Activated CD4-positive, CD25-positive, alpha-beta regulatory T cell (primary cell): ENCODE measurements around the gene CACNG4.
"Not testable (repeated sequence)": the region's sequence is repeated elsewhere in the genome, so short reads cannot be mapped to it uniquely, and the experiment has no call there.

Experiments used
- DNase-seq, 4 experiments: peaks; one replicate each; lab custom pipeline; 2025; lab: John Stamatoyannopoulos, UW

Gene CACNG4

GRCh38 chr17:66964930-66965800 is 658 bp downstream of the CACNG4 start:
- no peak for DNase-seq

DNA sequence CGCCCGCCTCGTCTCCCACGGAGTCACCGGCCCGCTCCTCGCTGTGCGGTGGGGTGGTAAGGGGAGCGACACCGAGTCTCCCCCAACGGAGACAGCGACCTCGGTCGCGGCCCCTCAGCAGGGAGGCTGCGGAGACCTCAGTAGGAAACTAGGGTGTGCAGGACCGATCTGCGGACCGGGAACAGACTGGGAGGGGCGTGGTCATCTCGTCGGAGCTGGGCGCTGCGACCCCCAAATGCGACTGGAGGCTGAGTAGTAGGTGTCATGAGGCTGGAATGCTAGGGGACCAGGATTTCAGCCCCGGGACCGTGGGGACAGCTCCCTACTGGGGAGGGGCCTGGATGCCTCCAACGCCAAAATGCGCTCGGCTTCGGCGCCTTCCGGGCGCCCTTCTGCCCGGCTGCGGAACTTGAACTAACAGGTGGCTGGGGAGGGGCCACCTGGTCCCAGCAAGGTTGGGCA is 1.3 kb downstream of the CACNG4 start:
- DNase-seq: no peak

DNA sequence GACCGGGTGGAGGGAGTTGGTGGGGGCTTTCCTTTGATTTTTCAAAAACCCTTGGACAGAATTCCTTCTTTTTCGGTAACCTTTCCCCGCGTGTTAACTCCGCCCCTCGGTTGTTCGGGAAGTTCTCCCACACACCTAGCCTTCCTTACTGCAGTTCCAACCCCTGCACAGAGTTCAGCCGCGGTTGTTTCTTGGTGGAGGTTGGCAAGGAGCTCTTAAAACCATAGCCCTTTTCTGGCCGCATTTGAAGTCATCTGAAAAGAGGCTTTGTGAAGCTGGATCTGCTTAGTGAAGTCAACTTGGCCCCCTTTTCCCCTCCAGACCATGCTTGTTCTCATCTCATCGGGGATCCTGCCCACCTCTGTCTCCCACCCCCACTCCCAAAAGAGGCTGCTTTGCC is 1.8 kb downstream of the CACNG4 start:
- no peak for DNase-seq

GRCh38 chr17:66966704-66967418 is 2.4 kb downstream of the CACNG4 start:
- DNase-seq: no peak

- DNase-seq: no peak
Measured at GRCh38 chr17:66967837-66968543, 3.5 kb downstream of the CACNG4 start.

DNA sequence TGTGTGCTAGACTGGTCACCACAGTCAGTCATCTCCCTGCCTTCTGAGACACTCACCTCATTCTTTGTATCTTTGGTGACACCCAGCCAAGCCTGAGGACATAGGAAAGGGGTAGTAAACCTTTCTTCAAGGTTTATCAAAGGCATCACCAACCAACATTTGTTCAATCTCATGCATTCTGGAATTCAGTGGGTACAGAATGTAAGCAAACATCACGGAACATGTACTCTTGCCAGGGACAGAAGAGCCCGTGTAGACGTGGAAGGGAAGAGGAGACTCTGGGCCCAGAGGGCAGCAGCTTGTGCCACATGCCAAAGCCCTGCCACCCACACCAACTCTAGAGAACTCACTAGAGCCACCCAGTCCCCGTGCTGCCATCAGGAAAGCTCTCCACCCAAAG is 4.4 kb downstream of the CACNG4 start:
- DNase-seq: no peak

- DNase-seq: no peak
Measured at GRCh38 chr17:66970140-66970539, 5.6 kb downstream of the CACNG4 start.

DNA sequence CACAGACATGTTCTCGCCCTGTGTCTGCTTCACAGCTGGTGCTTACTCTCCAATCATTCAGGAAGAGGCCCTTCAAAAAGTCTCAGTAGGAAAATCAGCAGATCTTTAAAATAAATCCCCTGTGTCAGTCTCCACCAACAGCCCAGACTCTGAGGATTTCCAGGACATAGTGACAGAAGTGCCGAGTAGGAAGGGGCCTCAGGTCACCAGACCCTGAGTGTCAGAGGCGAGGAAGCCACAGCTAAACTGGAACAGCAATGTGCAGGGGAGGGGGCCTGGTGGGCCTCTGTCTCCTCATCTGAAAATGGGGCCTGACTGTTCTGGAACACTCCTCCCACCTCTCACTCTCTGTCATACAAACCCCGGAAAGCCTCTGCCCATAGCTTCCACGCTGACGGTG is 6.3 kb downstream of the CACNG4 start:
- DNase-seq: no peak

GRCh38 chr17:66971264-66971663 is 6.8 kb downstream of the CACNG4 start:
- DNase-seq: no peak

DNA sequence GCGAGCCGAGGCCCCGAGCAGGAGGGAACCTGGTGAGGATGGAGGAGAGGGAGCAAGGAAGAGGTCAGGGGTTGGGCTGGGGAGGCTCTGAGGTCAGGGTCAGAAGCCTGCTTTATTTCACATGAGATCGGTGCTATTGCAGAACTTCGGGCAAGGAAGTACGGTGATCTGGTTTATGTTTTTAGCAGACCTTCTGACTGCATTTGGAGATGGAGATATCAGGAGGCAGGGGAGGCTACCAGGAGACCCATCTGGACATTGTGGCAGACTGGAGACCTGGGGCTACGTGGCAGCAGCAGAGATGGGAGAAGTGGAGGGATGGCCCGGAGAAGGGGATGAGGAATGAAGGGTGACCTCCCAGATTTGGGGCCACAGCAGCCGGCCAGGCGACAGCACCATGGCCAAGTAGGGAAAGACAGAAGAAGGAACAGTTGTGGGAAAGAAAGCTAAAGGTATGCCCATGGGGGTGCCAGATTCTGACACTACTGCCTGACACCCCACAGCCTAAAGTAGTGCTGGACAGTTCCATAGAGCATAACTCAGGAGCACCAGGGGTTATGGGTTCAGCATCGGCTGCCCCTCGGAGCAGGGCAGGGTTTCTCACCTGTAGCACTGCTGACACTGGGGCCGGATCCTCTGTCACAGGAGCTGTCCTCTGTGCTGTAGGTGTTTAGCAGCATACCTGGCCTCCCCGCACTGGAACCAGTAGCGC is 7.4 kb downstream of the CACNG4 start:
- no peak for DNase-seq

DNA sequence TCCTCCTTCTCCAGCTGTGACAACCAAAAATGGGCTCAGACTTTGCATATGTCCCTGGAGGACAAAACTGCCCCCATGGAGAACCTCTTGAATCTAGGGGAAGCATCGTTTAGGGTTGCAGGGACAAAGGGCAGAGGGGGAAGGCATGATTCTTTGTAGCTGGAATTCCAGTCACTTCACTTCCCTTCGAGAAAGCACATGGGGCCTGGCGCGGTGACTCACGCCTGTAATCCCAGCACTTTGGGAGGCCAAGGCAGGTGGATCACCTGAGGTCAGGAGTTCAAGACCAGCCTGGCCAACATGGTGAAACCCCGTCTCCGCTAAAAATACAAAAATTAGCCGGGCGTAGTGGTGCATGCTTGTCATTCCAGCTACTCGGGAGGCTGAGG is 7.9 kb downstream of the CACNG4 start:
- not testable (repeated sequence) for DNase-seq

DNA sequence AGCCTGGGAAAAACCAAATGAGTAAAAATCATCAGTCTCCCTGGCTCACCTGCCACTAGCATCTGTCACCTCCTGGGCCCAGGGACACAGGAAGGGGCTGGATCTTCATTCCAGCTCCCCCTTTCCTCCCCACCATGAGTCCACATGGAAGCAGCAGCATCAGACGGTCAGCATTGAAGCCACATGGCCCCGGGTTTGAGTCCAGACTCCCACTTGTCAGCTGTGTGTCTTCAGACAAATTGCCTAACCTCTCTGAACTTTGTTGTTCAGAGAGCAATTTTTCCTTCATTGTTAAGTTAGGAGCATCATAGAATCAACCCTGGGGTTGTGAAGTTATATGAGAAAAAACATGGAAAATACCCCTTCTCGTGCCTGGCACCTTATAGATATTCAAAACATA is 10.7 kb downstream of the CACNG4 start:
- DNase-seq: no peak

DNA sequence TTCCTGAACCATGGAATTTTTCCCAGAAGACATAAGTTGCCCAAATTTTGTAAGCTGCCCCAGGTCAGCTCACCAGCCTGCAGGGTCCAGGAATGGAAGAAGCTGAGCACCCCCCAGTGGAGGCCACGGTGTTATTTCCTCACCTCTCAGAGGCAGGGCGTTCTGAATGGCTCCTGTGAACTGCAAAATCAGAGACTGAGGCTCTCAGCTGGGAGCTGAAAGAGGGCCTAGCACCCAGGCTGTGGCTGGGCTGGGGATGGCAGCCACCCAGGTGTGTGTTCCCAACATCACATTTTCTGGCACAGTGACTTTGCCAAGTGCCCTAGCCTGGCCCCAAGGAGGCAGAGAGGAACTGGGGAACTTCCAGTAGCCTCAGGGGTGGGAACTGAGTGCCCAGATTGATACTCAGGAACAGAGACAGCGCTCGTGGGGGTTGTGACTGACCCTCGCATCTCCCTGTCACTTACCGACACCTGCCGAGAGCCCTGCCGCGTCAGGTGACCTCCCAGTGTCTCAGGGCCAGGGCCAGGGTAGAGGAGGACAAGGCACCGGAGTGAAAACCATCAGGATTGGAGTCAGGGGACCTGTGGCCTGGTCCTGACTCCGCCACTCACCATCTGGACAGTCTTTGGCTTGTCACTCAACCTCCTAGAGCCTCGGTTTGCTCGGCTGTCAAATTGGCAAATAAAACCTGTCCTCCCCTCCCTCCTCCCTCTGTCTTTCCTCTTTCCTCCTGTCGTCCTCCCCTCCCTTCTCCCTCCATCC is 11.3 kb downstream of the CACNG4 start:
- DNase-seq: no peak

- DNase-seq: no peak
Measured at GRCh38 chr17:66976379-66976663, 11.8 kb downstream of the CACNG4 start.

DNA sequence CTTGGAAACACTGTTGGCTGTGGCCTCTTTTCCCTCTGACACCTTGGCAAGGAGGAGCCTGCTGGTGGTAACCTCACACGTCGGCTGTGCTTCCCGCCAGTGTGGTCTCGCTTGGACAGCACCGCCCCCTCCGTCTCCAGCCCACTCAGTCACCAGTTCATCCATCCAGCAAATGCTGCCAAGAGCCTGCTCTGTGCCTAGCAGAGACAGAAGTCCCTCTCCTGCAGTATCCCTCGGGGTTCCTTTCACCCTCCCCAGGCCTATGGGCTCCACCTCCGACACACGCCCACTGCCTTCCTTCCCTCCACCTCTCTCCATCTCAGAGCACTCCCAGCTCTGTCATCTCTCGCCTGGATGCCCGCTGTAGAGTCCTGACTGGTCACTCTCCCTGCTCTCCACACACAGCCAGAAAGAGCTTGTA is 12.3 kb downstream of the CACNG4 start:
- no peak for DNase-seq

- DNase-seq: no peak
Measured at GRCh38 chr17:66978514-66979061, 14.1 kb downstream of the CACNG4 start.

DNA sequence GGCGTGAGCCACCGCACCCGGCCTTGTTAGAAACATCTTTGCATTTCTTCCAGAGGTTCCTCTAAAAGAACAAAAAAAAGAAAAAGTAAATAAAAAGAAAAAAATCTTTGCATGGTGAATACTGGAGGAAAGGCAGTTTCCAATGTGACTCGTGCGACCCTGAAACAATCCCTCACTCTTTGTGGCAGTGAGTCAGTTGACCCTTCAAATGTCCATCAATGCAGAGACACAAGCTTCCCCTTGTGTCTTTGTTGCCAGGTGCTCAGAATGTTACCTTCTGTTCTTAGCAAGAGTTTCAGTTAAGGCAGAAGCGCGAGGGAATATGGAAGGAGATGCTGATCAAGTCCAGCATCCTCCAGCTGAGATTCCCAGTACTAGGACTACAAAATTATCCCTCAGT is 16.4 kb downstream of the CACNG4 start:
- no peak for DNase-seq

GRCh38 chr17:66981983-66982508 is 17.5 kb downstream of the CACNG4 start:
- no peak for DNase-seq

GRCh38 chr17:66983414-66984021 is 19.0 kb downstream of the CACNG4 start:
- no peak for DNase-seq

GRCh38 chr17:66984730-66985129 is 20.2 kb downstream of the CACNG4 start:
- no peak for DNase-seq
